ENCODE results near the gene KLK12.
"Not testable (repeated sequence)": the region's sequence is repeated elsewhere in the genome, so short reads cannot be mapped to it uniquely, and the experiment has no call there.

Gene KLK12

DNA sequence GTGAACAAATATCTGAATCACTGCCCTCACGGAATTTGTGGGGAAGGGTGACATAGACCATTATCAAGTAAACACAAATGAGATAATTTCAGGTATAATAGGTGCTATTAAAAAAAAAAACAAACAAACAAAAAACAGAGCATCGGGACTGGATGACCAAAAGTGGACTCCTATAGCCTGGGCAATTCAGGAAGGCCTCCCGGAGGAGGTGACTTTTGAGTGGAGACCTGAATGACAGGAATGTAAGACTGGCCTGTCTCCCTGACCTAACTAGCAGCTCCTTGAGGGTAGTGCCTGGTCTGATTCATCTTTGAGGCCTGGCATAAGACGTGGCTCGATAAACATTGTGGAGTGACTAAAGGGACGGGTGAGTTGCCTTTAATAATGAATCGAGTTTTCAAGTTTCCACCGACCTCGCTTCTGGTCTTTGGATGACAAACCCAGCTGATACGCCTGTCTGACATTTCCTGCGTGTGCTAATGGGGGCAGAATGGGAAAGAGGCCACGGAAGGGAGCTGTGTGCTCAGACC lies 22.1 kb downstream of the KLK12 start:
- no peak for DNase-seq

DNA sequence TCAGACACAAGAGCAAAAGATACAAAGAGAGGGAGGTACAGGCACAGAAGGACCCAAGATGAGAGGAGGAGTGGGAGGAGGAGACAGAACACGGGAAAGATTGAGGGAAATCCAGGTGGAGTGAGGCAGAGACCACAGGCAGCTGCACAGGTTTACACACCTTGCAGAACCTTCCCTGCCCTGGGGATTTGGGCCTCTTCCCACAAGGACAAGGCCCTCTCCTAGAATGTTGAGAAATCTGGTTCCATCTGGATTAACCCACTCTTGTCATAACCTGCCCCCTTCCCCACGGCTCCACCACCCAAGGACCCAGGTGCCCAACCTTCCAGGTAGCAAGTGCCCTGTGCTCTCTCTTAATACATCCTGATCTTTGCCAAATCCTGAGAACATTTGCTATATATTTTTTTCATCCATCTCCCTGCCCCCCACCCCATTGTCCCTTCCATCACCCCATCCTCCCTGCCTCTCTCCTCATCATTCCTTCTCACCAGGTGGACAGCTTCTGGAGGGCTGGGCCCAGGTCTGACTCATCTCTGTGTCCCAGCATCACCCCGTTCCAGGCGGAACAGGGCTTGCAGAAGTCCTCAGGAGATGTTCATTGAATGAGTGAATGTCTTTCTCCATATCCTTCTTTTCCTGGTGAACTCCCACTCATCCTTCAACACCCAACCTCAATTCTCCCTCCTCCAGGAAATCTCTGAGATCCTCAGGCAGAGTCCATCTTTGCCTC lies 24.6 kb downstream of the KLK12 start:
- DNase-seq: no peak

DNA sequence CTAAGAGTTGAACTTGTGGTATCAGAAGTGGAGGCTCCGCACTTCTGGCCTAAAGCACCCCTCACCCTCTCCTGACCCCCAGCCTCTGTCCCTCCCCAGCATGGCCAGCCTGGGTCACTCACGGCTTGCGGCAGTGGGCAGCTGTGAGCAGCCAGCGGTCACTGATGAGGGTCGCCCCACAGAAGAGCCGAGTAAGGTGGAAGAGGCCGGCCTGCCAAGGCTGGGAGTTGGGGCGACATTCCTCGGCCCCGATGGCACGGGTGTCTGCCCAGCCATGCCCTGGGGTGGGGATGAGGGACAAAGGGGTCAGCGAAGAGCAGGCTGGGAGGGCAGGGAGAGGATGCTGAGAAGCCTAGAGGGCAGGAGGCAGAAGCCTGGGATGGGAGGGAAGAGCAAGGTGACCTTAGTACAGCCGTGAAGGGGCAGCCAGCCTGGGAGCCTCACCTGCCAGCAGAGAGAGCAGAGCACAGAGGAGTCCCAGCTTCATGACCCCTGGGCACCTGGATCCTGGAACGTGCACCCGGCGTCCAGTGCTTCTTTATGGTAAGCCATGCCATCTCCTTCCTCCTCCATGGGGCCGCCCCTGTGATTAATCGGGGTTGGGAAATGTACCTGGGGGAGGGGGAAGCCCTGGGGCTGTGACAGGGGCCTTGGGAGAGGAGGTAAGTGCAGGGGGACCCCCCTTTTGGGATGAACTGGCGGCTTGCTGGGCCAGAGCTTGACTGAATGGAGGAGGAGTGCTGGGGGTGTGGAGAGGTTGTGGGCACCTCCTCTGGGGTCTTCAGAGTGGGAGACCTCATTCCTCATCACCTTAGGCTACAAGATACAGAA lies 25.5 kb downstream of the KLK12 start:
- DNase-seq: no peak

DNA sequence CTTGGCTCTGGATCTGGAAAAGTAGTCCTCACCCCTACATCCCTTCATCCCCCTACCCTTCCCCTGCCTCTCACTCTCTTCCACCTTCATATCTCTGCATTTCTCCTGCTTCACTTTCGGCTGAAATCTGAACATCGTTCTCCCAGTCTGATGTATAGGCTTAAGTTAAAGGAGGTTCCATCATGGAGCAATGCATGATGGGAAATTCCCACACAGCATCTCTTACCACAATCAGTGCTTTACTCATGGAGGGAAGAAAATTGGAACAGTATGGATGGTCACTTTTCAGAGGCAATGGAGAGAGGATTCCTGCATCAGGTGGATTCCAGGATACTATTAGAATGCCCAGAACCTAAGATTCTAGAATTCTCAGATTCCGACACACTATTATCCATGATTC lies 27.3 kb downstream of the KLK12 start:
- no peak for DNase-seq

DNA sequence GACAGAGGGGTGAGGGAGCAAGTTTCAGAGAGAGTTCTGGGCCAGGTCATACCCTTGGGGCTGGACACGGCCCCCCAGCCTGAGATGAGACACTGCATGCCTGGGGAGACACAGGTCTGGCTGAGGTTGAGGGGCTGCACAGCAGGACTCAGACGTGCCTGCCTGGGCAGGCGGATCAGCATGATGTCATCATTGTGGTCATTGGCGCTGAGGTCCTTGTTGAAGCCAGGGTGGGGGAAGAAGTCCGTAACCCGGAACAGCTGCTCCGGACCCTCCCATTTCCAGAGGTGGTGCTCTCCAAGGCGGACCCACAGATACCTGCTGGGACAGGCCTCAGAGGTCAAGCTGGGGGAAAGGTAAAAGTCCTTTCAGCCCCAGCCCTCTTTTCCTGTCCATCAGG lies 28.4 kb downstream of the KLK12 start:
- no peak for DNase-seq

DNA sequence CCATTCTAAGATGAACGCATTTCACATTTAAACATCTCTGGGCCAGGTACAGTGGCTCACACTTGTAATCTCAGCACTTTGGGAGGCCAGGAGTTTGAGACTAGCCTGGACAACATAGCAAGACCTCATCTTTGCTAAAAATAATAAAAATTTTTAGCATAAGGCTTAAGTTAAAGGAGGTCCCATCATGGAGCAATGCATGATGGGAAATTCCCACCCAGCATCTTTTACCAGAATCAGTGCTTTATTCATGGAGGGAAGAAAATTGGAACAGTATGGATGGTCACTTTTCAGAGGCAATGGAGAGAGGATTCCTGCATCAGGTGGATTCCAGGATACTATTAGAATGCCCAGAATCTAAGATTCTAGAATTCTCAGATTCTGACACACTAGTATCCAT lies 29.6 kb downstream of the KLK12 start:
- DNase-seq: no peak

DNA sequence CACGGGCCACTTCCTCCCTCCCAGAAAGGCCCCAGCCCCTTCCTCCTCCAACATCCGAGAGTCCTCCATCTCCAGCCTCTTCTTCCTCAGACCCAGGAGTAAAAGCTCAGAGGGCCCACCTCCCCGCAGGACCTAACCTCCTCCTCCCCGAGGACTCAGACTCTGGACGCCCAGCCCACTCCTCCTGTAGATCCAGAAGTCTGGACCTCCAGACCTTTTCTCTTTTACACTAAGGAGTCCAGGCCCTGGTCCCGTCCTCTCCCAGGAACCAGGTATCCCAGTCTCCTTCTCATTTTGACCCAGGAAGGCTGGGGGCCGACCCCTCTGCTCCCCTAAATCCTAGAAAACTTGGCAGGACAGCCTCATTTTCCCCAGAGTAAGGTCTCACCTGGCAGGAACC lies 31.5 kb downstream of the KLK12 start:
- no peak for DNase-seq

DNA sequence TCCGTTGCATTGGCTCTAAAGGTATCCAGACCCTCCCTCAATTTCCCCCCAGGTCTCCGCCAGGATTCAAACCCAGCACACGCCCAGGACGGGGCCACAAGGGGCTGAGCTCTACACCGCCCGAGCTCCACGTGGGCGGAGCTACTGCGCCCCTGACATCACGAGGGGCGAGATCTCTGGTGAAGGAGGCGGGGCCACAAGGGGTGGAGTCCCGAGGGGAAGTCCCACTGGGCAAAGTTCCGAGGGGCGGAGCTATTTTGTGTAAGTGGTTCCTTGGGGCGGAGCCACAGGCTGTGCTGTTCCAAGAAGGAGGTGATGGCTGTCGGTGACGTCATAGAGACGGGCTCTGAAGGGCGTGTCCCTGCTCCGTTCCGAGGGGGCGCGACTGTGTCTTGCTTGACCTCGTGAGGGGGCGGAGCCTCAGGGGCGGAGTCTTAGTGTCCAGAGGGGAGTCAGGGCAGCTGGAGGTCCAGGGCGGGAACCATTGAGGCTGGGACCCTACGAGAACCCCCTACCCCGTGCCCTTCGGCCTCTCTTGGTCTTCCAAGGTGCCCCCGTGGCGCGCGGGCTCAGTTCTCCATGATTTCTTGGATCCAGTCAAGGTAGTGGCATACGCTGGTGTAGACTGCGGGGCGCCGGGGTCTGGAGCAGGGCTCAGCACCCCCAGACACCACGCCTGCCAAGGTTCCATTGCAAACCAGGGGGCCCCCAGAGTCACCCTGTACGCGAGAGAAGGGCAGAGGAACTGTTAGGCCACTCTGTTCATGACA lies 32.1 kb downstream of the KLK12 start:
- DNase-seq: no peak

DNA sequence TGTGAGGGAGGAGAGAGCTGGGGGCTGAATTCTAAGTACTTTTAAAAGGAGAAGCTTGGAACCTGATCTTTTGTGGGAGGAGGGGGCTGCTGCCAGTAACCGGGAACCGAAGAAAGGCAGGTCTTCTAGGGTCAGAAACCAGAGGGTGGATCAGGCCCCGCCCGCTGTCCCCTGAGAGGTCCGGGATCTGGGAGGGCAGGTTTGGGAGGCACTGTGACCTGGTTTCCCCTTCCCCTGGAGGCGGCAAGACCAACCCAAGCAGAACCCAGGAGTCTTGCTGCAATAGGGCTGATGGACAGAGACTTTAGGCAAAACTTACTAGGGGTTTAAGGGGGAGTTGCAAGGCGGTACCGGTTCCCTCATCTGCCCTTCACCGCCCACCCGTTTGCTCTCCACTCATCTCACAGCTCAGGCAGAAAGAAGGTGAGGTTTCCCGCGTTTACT lies 32.7 kb downstream of the KLK12 start:
- no peak for DNase-seq

DNA sequence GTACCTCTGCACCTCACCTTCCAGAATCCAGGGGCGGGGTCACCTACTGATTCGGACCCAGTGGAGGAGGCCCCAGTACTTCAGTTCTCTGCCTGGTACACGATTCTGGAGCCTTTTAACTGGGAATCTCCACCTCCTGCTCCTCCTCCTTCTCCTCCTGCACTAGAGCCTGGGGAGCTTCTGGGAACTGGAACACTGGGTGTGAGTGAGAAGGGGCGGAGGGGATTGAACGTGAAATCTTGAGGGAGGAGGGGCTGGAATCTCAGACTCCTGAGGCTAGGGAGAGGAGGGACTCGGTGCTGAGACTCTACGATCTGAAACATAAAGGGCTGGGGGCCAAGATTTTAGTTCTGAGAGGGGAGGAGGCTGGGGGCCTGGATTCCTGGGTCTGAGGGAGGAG lies 33.3 kb downstream of the KLK12 start, which contains the start of gene KLK8:
KLK8 (minus strand) TSS at position 90 of the 400 bp plus-strand sequence. CDS start 437 bp downstream, outside the sequence.
- DNase-seq: no peak

DNA sequence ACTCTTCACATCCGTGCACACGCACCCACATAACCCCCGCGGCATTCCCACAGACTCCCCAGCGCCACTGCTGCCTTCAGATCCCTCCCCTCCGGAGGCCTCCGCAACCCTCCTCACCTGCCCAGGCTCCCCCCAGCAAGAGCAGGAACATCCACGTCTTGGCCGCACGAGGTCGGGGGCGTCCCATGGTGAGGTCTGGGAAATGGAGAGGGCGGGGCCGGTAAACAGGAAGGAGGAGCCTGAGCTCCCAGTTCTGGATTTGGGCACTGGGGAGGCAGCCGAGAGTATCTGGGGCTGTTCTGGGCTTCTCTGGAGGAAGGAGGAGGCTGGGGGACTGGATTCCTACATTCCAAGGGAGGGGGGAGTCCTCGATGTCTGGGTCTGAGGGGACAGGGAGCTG lies 33.8 kb downstream of the KLK12 start:
- DNase-seq: no peak

DNA sequence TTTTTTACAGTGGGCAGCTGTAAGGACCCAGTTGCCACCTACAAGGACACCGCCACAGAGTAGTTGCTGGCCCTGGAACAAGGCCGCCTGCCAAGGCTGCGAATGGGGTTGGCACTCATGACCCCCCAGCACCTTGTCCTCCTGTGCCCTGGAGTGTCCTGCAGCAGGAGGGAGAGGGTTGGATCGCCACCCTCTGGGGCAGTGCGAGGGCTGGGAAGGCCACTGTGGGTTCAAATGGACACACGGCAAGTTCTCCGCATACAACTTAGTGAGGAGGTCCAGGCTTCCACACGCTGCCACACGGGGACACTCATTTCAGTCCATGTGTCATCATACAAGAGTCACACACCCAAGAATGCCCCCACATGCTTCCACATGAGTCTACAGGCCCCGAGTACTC lies 34.4 kb downstream of the KLK12 start:
- DNase-seq: no peak

DNA sequence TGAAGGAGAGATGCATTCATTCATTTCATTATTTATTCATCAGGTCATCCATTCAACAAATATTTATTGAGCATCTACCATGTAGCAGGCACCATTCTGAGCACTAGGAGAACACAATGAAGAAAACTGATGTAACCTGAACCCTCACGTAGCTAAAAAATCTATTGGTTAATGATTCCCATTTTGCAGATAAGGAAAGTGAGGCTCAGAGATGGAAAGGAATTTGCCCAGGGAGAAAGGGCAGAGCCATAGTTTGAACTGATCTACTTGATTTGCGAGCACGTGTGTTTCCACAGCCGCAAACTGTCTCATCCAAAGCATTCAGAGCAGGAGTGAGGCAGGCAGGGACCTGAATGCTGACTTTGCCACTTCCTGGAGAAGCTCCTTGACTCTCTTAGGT lies 36.1 kb downstream of the KLK12 start:
- DNase-seq: no peak

DNA sequence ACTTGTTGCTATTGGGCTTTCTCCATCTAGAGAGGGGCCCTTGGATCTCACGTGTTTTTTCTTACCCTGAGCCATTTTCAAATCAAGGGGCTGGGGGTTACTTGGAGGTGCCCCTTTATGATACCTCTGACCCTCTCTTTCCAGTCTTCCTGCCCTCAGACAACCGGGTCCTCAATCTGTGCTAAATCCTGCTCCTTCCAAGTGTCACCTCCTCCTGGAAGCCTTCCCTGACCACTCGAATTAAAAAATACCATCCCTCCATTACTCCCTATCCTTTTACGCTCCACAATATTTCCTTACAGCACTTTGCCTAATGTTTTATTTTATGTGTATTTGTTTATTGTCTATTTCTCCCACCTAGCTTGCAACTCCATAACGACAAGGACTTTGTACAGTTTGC lies 36.7 kb downstream of the KLK12 start:
- no peak for DNase-seq

DNA sequence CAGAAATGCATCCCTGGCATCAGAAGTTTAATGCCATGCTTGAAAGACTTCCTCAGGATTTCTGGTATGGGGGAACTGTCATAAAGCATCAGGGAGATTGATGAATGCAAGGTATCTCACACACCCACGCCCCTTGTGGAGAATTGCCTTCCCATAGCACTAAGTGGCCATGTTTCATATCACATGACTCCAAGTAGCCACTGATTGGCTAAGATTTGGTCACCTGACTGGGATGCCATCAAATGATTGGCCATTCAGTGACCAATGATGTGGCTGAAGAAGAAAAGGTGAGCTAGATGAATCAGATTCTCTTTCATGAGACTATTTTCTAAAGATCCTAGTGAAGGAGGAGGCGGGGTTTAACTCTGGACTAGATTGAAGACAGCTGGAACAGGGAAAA lies 40.7 kb downstream of the KLK12 start:
- no peak for DNase-seq

DNA sequence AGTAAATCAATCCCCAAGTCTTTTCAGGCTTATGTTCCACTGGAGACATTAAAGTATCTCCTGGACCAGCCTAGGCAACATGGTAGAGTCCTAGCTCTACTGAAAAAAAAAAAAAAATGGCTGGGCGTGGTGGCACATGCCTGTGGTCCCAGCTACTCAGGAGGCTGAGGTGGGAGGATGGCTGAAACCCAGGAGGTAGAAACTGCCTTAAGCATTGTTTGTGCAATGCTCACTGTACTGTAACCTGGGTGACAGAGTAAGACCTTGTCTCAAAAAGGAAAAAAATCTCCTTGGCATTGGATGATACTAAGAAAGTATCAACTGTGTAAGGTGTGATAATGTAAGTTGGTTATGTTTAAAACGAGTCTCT lies 42.2 kb downstream of the KLK12 start:
- no peak for DNase-seq

DNA sequence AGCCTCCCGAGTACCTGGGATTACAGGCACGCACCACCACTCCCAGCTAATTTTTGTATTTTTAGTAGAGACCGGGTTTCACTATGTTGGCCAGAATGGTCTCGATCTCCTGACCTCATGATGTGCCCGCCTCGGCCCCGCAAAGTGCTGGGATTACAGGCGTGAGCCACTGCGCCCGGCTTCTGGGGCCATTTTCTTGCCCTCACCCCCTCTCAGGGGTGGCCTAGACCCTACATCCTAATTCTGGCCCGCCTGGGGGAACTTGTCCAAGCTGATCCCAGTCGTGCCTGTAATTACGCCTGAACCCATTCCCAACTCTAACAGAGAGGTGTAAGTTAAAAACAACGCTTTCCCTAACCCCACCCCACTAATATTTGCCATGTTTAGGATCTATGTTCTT lies 50.4 kb downstream of the KLK12 start:
- DNase-seq: not testable (repeated sequence)

DNA sequence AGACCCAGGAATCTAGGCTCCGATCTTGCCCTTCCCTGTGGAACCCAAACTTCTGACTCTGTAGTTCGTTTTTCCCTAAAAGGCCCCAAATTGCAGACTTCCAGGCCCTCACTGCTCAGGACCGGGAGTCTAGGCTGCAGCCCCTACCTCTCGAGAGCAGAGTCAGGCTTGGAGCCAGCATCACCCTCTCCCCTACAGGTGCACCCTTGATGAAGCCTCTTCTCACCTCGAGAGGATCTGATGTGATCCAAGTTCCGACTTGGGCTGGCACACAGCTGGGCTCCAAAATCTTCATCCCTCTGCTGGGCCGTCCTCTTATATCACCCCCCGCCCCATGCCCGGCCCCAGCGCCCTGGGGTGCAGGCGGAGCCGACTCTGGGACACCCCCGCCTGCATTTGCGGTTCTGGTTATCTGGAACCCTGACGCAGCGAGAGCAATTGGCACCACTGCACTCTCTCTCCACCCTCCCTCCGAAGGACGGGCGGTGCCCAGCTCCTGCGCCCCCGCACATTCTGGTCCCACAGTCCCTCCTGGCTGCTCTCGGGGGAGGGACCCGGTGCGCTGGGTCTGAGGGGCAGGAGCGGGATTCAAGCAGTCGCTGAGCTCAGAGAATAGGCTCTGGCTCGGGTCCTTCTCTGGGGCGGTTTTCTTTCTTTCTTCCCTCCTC lies 51.0 kb downstream of the KLK12 start, which contains the start of gene KLK7:
KLK7 (minus strand) TSS at position 293 of the 668 bp plus-strand sequence. CDS start 1,518 bp downstream, outside the sequence.
- DNase-seq: no peak

DNA sequence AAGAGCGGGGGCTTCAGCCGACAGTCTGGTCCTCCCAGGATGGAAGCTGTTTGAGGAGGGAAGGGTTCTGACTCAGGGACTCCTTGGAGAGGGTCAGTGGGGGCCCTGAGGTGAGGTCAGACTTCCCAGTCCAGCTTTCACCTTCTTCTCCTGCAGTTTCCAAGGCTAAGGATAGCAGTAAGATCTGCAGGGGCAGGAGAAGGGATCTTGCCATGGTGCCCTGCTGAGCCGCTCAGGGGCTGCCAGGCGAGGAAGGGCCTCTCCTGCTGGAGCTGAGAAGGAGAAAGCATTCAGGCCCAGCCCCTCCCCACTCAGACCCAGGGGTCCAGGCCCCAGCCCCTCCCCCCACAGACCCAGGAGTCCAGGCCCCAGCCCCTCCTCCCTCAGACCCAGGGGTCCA lies 52.6 kb downstream of the KLK12 start:
- DNase-seq: no peak

DNA sequence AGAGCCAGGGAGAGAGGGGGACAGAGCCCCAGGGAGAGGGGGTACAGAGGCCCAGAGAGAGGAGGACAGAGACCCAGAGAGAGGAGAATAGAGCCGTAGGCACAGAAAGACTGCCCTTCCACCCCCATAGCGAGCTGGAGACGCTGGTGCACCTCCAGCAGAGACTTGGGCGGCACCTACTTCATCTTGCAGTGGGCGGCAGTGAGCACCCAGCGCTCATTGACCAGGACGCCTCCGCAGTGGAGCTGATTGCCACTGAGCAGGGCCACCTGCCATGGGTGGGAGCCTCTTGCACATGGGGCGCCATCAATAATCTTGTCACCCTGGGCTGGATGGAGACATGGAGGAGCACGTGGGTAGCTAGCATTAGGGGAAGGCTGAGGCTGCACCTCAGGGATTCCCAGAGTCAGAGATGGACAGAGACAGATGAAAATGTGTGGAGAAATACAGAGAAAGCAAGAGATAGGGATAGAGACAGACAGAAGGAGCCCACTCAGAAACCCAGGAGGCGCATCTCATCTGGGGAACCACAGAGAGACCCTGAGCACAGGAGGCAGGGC lies 53.1 kb downstream of the KLK12 start:
- DNase-seq: no peak

DNA sequence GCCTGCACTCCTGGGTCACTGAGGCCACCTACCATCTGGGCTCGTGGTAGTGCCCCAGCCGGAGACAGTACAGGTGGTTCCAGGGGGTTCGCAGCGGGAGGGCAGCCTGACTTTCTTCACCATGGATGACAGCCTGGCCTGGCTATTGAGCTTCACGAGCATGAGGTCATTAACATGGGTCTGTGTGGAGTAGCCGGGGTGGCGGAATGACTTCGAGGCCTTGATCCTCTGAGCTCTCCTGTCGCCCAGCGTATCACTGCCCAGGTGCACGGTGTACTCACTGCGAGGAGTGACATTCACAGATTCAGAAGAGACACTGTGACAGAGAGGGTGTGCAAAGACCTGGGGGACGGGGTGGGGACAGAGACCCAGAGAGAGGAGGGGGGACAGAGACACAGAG lies 54.6 kb downstream of the KLK12 start:
- DNase-seq: no peak

DNA sequence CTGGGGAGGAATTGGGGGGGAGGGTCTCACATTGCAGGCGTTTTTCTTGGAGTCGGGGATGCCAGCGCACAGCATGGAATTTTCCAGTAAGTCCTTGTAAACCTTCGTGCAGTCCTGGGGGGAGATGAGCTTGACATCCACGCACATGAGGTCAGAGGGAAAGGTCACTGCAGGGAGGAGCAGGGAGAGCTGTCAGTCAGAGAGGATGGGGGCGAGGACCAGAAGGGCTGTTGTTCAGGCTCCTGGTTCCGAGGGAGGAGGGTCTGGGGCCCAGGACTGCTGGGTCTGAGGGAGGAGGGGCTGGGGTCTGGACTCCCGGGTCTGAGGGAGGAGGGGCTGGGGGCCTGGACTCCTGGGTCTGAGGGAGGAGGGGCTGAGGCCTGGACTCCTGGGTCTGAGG lies 55.0 kb downstream of the KLK12 start:
- DNase-seq: no peak

Measured in right hindlimb (tissue), 1 donor.